GM12891 (cell line): Measurements from ENCODE around the gene PLP2.

ENCODE experiments used
- POLR2A ChIP-seq: IDR thresholded peaks from 2 replicates; pipeline ENCODE4 v1.6.1; 2011; ENCODE audit warnings: low read depth, low read length, control low read depth
- POLR2AphosphoS5 ChIP-seq: IDR thresholded peaks from 2 replicates; pipeline ENCODE4 v1.6.1; 2011; ENCODE audit warnings: low read depth, low read length, control low read depth
- TAF1 ChIP-seq: IDR thresholded peaks from 2 replicates; pipeline ENCODE4 v1.6.1; 2011; ENCODE audit warnings: low read depth, low read length, control low read depth

- TF ChIP-seq POLR2A (no peak), TAF1 (no peak), POLR2AphosphoS5 (no peak)
Observed at GRCh38 chrX:49192722-49193328, 21.1 kb downstream of the PLP2 start.
